Measurements from ENCODE around the gene FAIM2. TPM values are rescaled to one million over a fixed set of nuclear protein-coding genes. Genes with fewer than 3 reads are reported as not detected.

Gene FAIM2
- total RNA-seq, 3 donors from 2014 or later: 0.67 to 12.9 (median 2.5) TPM

- no peak for TF ChIP-seq CTCF (IDR thresholded peaks at IDR 0.05)
Observed at GRCh38 chr12:49854976-49855375, 48.7 kb downstream of the FAIM2 start.

GRCh38 chr12:49853671-49854070 is 50.0 kb downstream of the FAIM2 start:
- ATAC-seq (no peak), DNase-seq (no peak)
- TF ChIP-seq CTCF (IDR thresholded peaks at IDR 0.05): no peak
- Histone ChIP-seq H3K36me3 (ENCODE audit: low read depth) (no peaks in the 10 kb centered on the region), H3K4me3 (no peak overlapping the region), H3K4me1 (ENCODE audit: low read depth) (no peaks in the 10 kb centered on the region), H3K9me3 (no peaks in the 10 kb centered on the region)
- intact Hi-C loops (cut with DNase I, micrococcal nuclease): no loop called here

More at GRCh38 chr12:49854976-49855375, 48.7 kb downstream of the FAIM2 start:
- no peaks in the 10 kb centered on the region for H3K36me3 ChIP-seq (ENCODE audit: low read depth)
- ATAC-seq (no peak), DNase-seq (no peak)
- no peaks in the 10 kb centered on the region for H3K9me3 ChIP-seq
- intact Hi-C loops (cut with DNase I, micrococcal nuclease): no loop called here
- no peaks in the 10 kb centered on the region for H3K4me1 ChIP-seq (ENCODE audit: low read depth)
- H3K4me3 ChIP-seq: no peak overlapping the region

GRCh38 chr12:49847161-49847560 is 56.5 kb downstream of the FAIM2 start:
- H3K4me1 ChIP-seq (ENCODE audit: low read depth): peaks cover 6% of the 10 kb centered on the region
- H3K36me3 ChIP-seq (ENCODE audit: low read depth): no peaks in the 10 kb centered on the region
- intact Hi-C loops (cut with DNase I, micrococcal nuclease): no loop called here
- TF ChIP-seq CTCF (IDR thresholded peaks at IDR 0.05): no peak
- ATAC-seq (no peak), DNase-seq (no peak)
- H3K9me3 ChIP-seq: no peaks in the 10 kb centered on the region
- H3K4me3 ChIP-seq: no peak overlapping the region

GRCh38 chr12:49846032-49846431 is 57.7 kb downstream of the FAIM2 start:
- no peak overlapping the region for H3K4me3 ChIP-seq
- no peak for TF ChIP-seq CTCF (IDR thresholded peaks at IDR 0.05)
- no peaks in the 10 kb centered on the region for H3K36me3 ChIP-seq (ENCODE audit: low read depth)
- ATAC-seq (no peak), DNase-seq (no peak)
- H3K9me3 ChIP-seq: no peaks in the 10 kb centered on the region
- peaks cover 14% of the 10 kb centered on the region for H3K4me1 ChIP-seq (ENCODE audit: low read depth)
- intact Hi-C loops (cut with DNase I, micrococcal nuclease): no loop called here

- no peak for TF ChIP-seq CTCF (IDR thresholded peaks at IDR 0.05)
- Histone ChIP-seq H3K4me3 (no peak overlapping the region), H3K9me3 (no peaks in the 10 kb centered on the region), H3K4me1 (ENCODE audit: low read depth) (peaks cover 14% of the 10 kb centered on the region), H3K36me3 (ENCODE audit: low read depth) (no peaks in the 10 kb centered on the region)
- DNase-seq (no peak), ATAC-seq (no peak)
- intact Hi-C loops (cut with DNase I, micrococcal nuclease): no loop called here
Observed at GRCh38 chr12:49843876-49844437, 59.7 kb downstream of the FAIM2 start.

GRCh38 chr12:49843411-49843810 is 60.3 kb downstream of the FAIM2 start:
- Histone ChIP-seq H3K4me3 (no peak overlapping the region), H3K4me1 (ENCODE audit: low read depth) (peaks cover 14% of the 10 kb centered on the region), H3K9me3 (no peaks in the 10 kb centered on the region), H3K36me3 (ENCODE audit: low read depth) (no peaks in the 10 kb centered on the region)
- no peak for TF ChIP-seq CTCF (IDR thresholded peaks at IDR 0.05)
- ATAC-seq: no peak
- DNase-seq: no peak
- intact Hi-C loops (cut with DNase I, micrococcal nuclease): no loop called here

Measured in mucosa of descending colon (tissue), 3 donors.